Fibroblast of upper back skin (primary cell): ENCODE results near the gene PCDHAC1.

Experiments
- DNase-seq: peaks from one replicate; pipeline ENCODE4 v3.0.0-alpha.2; 2013

The PCDHAC1 gene

GRCh38 chr5:140967226-140967893, 41.3 kb downstream of the PCDHAC1 start:
- no peak for DNase-seq

- no peak for DNase-seq
These were observed 43.8 kb downstream of the PCDHAC1 start for GRCh38 chr5:140969880-140970279.

GRCh38 chr5:140973550-140973949, 47.5 kb downstream of the PCDHAC1 start:
- no peak for DNase-seq

DNA sequence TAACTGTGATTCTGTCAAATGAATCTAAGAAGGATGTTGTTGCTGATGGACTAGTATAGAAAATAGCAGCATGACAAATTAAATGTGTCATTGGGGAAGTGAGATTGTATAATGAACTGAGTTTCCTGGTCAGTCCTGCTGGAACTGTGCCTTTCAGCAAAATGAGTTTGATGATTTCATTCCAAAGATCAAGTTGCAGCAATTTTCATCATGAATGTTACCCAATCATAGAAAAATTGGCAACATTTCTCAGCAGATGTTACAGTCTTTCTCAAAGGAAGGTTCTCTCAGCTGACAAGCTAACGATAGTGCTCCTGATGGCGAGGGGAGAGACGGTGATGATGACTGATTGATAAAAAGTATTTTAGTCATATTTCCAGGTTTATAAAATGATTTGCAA, 50.9 kb downstream of the PCDHAC1 start:
- DNase-seq = peak; percentile 61

GRCh38 chr5:140978260-140978659, 52.2 kb downstream of the PCDHAC1 start:
- DNase-seq = no peak

- DNase-seq = no peak
These were observed 52.9 kb downstream of the PCDHAC1 start for GRCh38 chr5:140978983-140979382.
